GM12874 (cell line): ENCODE data around the gene GABBR2.

Source experiments
- CTCF ChIP-seq: IDR thresholded peaks from 2 replicates; pipeline ENCODE4 v1.5.1; 2011; ENCODE audit warnings: low read depth, mild to moderate bottlenecking, control low read depth, low read length, moderate library complexity; ENCODE audit not compliant: insufficient read depth

The GABBR2 gene

GRCh38 chr9:98264516-98264915 lies 444.2 kb downstream of the GABBR2 start:
- TF ChIP-seq CTCF = no peak

GRCh38 chr9:98263482-98264357 lies 445.0 kb downstream of the GABBR2 start:
- TF ChIP-seq CTCF = peak; percentile 88

GRCh38 chr9:98263080-98263479 lies 445.7 kb downstream of the GABBR2 start:
- no peak for TF ChIP-seq CTCF

GRCh38 chr9:98262056-98262455 lies 446.7 kb downstream of the GABBR2 start:
- TF ChIP-seq CTCF = no peak

GRCh38 chr9:98260635-98261034 lies 448.1 kb downstream of the GABBR2 start:
- TF ChIP-seq CTCF = no peak

- TF ChIP-seq CTCF = no peak
These were observed 448.9 kb downstream of the GABBR2 start for GRCh38 chr9:98259791-98260190.

- TF ChIP-seq CTCF = no peak
These were observed 452.0 kb downstream of the GABBR2 start for GRCh38 chr9:98256756-98257155.
